ENCODE results near the gene TTC13. TPM values are rescaled to one million over a fixed set of nuclear protein-coding genes. Genes with fewer than 3 reads are reported as not detected.

The TTC13 gene
- total and polyA plus RNA-seq, 2 of the 13 experiments (the other 11 are each of a cell fraction or from before 2014, with no cell fraction given) = 5.8 to 15.9 TPM

GRCh38 chr1:230978491-230979388 lies at the start of gene TTC13, which contains the start of gene ARV1 (continued):
- TF ChIP-seq TOE1 (CRISPR knock-in tag; IDR thresholded peaks at IDR 0.05) (0 out of 2 replicates have a peak, but pooled peaks have one; percentile 36), ZNF749 (CRISPR knock-in tag; IDR thresholded peaks at IDR 0.05; ENCODE audit: borderline replicate concordance) (0 out of 2 replicates have a peak, but pooled peaks have one; percentile 47), ZNF510 (CRISPR knock-in tag; IDR thresholded peaks at IDR 0.05; ENCODE audit: low read depth) (0 out of 2 replicates have a peak, but pooled peaks have one; percentile 24), SRF (IDR thresholded peaks at IDR 0.05; ENCODE audit: low read depth, low read length) (no peak), ZNF644 (CRISPR knock-in tag; IDR thresholded peaks at IDR 0.05; ENCODE audit: low read depth) (0 out of 2 replicates have a peak, but pooled peaks have one; percentile 41), BATF2 (CRISPR knock-in tag; IDR thresholded peaks at IDR 0.05) (no peak), TFAP4 (IDR thresholded peaks at IDR 0.05; ENCODE audit: borderline replicate concordance, low read depth) (peak; percentile 59; the same call in 1 of the 2 replicates), ZBTB39 (CRISPR knock-in tag; IDR thresholded peaks at IDR 0.05) (no peak), IRF2 (CRISPR knock-in tag; IDR thresholded peaks at IDR 0.05) (peak; percentile 96), ELF4 (CRISPR knock-in tag; IDR thresholded peaks at IDR 0.05; ENCODE audit: borderline replicate concordance) (peak; percentile 96), BHLHE40 (IDR thresholded peaks at IDR 0.05; ENCODE audit: low read length) (peak; percentile 49), TMF1 (CRISPR knock-in tag; IDR thresholded peaks at IDR 0.05; ENCODE audit: low read depth) (0 out of 2 replicates have a peak, but pooled peaks have one; percentile 39), ZNF629 (CRISPR knock-in tag; conservative IDR thresholded peaks at IDR 0.05) (peak; percentile 3; the same call in 1 of the 2 replicates), GMEB1 (CRISPR knock-in tag; IDR thresholded peaks at IDR 0.05; ENCODE audit: borderline replicate concordance) (peak; percentile 99), E2F1 (CRISPR knock-in tag; IDR thresholded peaks at IDR 0.05) (peak; percentile 38), CBX5 (CRISPR knock-in tag; IDR thresholded peaks at IDR 0.05; ENCODE audit: borderline replicate concordance) (peak; percentile 71; the same call in 1 of the 2 replicates), SSRP1 (CRISPR knock-in tag; IDR thresholded peaks at IDR 0.05) (no peak), ZNF256 (CRISPR knock-in tag; conservative IDR thresholded peaks at IDR 0.05) (no peak), TAF15 (IDR thresholded peaks at IDR 0.05; ENCODE audit: low read depth, low read length, poor library complexity, severe bottlenecking) (no peak), ELF3 (CRISPR knock-in tag; IDR thresholded peaks at IDR 0.05) (peak; percentile 33), HOXD1 (CRISPR knock-in tag; IDR thresholded peaks at IDR 0.05) (0 out of 2 replicates have a peak, but pooled peaks have one; percentile 62), TAF1 (CRISPR knock-in tag; IDR thresholded peaks at IDR 0.05) (peak; percentile 87; the same call in 1 of the 2 replicates)
